SK-N-MC (cell line): ENCODE results near the gene TMEM190.

Experiments
- DNase-seq: peaks from one replicate; pipeline ENCODE4 v3.0.0-alpha.2; 2011; ENCODE audit warnings: low read depth, low spot score
- H3K27ac ChIP-seq: fragments of 200-600 bp; sonication (generic); 2 replicates; pipeline ENCODE4 v1.5.1; 2016; ENCODE audit warnings: mixed run types
- H3K36me3 ChIP-seq: fragments of 200-600 bp; sonication (generic); 2 replicates; pipeline ENCODE4 v1.6.1; 2017; ENCODE audit warnings: antibody characterized with exemption, low read length, mixed read lengths; ENCODE audit not compliant: insufficient read depth
- H3K4me3 ChIP-seq: fragments of 200-600 bp; sonication (generic); 2 replicates; pipeline ENCODE4 v1.5.1; 2016
- H3K9ac ChIP-seq: fragments of 200-600 bp; sonication (generic); 2 replicates; pipeline ENCODE4 v1.8.0; 2017; ENCODE audit warnings: mixed run types, mixed read lengths; ENCODE audit not compliant: insufficient read length
- H3K9me3 ChIP-seq: fragments of 200-600 bp; sonication (generic); 2 replicates; pipeline ENCODE4 v1.6.1; 2017; ENCODE audit warnings: low read depth, mild to moderate bottlenecking, antibody characterized with exemption, low read length, moderate library complexity, mixed read lengths
- EZH2 ChIP-seq: fragments of 200-600 bp; sonication (generic); IDR thresholded peaks from one replicate; pipeline ENCODE4 v1.6.1; 2017; ENCODE audit warnings: antibody characterized with exemption
- FOXP2 ChIP-seq: optimal IDR thresholded peaks from 2 replicates; pipeline ENCODE3; 2011; ENCODE audit warnings: mild to moderate bottlenecking, moderate library complexity; ENCODE audit not compliant: insufficient read depth; ENCODE audit errors: extremely low read length, control extremely low read depth
- POLR2AphosphoS5 ChIP-seq: IDR thresholded peaks from 2 replicates; pipeline ENCODE4 v1.6.1; 2012; ENCODE audit warnings: mild to moderate bottlenecking, low read depth, low read length, borderline replicate concordance

Gene TMEM190

GRCh38 chr19:55384920-55385723 is 8.5 kb downstream of the TMEM190 start:
- TF ChIP-seq FOXP2 (no peak), EZH2 (no peak), POLR2AphosphoS5 (no peak)
- DNase-seq: peak; percentile 89
- peak overlapping the region; percentile 94 for H3K27ac ChIP-seq
- peak overlapping the region; percentile 91 for H3K4me3 ChIP-seq
- H3K9ac ChIP-seq: peak overlapping the region; percentile 91
- H3K9me3 ChIP-seq: no peaks in the 10 kb centered on the region
- H3K36me3 ChIP-seq: peaks cover 38% of the 10 kb centered on the region

- peaks cover 42% of the 10 kb centered on the region for H3K36me3 ChIP-seq
- H3K4me3 ChIP-seq: peak within 1 kb of the TSS; percentile 91
- peak within 1 kb of the TSS; percentile 97 for H3K9ac ChIP-seq
- peak within 1 kb of the TSS; percentile 94 for H3K27ac ChIP-seq
- DNase-seq: peak; percentile 91
- TF ChIP-seq EZH2: no peak
- TF ChIP-seq POLR2AphosphoS5: peak; percentile 100
- no peaks in the 10 kb centered on the region for H3K9me3 ChIP-seq
Observed at GRCh38 chr19:55385724-55386492, 9.3 kb downstream of the TMEM190 start, which contains the start of gene RPL28. Gene RPL28, plus strand, starts transcription at chr19:55385932. Its CDS starts 426 bp downstream, at chr19:55386358.

- TF ChIP-seq POLR2AphosphoS5 (no peak), FOXP2 (no peak), EZH2 (no peak)
- H3K4me3 ChIP-seq: peak overlapping the region; percentile 91
- no peak overlapping the region for H3K27ac ChIP-seq
- peaks cover 42% of the 10 kb centered on the region for H3K36me3 ChIP-seq
- no peak for DNase-seq
- peak overlapping the region; percentile 97 for H3K9ac ChIP-seq
- no peaks in the 10 kb centered on the region for H3K9me3 ChIP-seq
Observed at GRCh38 chr19:55386493-55386971, 9.9 kb downstream of the TMEM190 start.

GRCh38 chr19:55387736-55388497 is 11.3 kb downstream of the TMEM190 start:
- Histone ChIP-seq H3K9ac (peak overlapping the region; percentile 97), H3K27ac (0 out of 2 replicates have a peak overlapping the region, but pooled peaks have one; percentile 19), H3K36me3 (peaks cover 42% of the 10 kb centered on the region)

GRCh38 chr19:55389386-55390317 is 13.0 kb downstream of the TMEM190 start:
- TF ChIP-seq POLR2AphosphoS5: peak; percentile 30; the same call in 1 of the 2 replicates
- no peak for TF ChIP-seq EZH2
- no peak for TF ChIP-seq FOXP2
- Histone ChIP-seq H3K4me3 (no peak overlapping the region), H3K27ac (peak overlapping the region; percentile 51), H3K9me3 (no peaks in the 10 kb centered on the region), H3K36me3 (peaks cover 42% of the 10 kb centered on the region), H3K9ac (peak overlapping the region; percentile 14)
- no peak for DNase-seq

More at GRCh38 chr19:55387736-55388497, 11.3 kb downstream of the TMEM190 start:
- no peaks in the 10 kb centered on the region for H3K9me3 ChIP-seq
- H3K4me3 ChIP-seq: peak overlapping the region; percentile 91
- DNase-seq: no peak
- TF ChIP-seq POLR2AphosphoS5: no peak
- TF ChIP-seq EZH2: no peak
- TF ChIP-seq FOXP2: no peak

- DNase-seq: no peak
- Histone ChIP-seq H3K27ac (peak overlapping the region; percentile 51), H3K36me3 (peaks cover 42% of the 10 kb centered on the region), H3K4me3 (no peak overlapping the region), H3K9ac (no peak overlapping the region), H3K9me3 (no peaks in the 10 kb centered on the region)
- no peak for TF ChIP-seq EZH2
- TF ChIP-seq FOXP2: no peak
Observed at GRCh38 chr19:55390461-55390880, 13.8 kb downstream of the TMEM190 start.

- DNase-seq: no peak
- TF ChIP-seq EZH2: no peak
- no peak for TF ChIP-seq FOXP2
- 0 out of 2 replicates have a peak, but pooled peaks have one; percentile 46 for TF ChIP-seq POLR2AphosphoS5
- Histone ChIP-seq H3K27ac (no peak overlapping the region), H3K9me3 (no peaks in the 10 kb centered on the region), H3K9ac (no peak overlapping the region), H3K36me3 (peaks cover 42% of the 10 kb centered on the region), H3K4me3 (no peak overlapping the region)
Observed at GRCh38 chr19:55391191-55391670, 14.6 kb downstream of the TMEM190 start.
